A549 (cell line): ENCODE results near the gene TMEM52B. TPM values are rescaled to one million over a fixed set of nuclear protein-coding genes. Genes with fewer than 3 reads are reported as not detected.

Experiments used
- ATAC-seq, 2 experiments: fragments of 200-7000 bp in 1 of 2; fragments of >200 bp in 1 of 2; cut with Nextera tagmentation in 1 of 2; cut with Tn5 transposase in 1 of 2; 3 replicates each; pipeline versions ENCODE4 v1.8.0 to v1.9.1; 2018 to 2020; ENCODE audit warnings: mild to moderate bottlenecking in 1 of 2, moderate library complexity in 1 of 2
- CTCF ChIA-PET: fragments of 300-600 bp; sonication (Branson Sonifier 250); formaldehyde crosslinking; extraction: SDS; loops from one replicate; lab custom pipeline; 2021; ENCODE audit warnings: antibody characterized with exemption, inconsistent platforms; lab: Yijun Ruan, JAX
- POLR2A ChIA-PET: fragments of 350-600 bp; formaldehyde crosslinking; extraction: SDS; loops from one replicate; lab custom pipeline; 2021; ENCODE audit warnings: antibody characterized with exemption, inconsistent platforms; lab: Yijun Ruan, JAX
- DNase-seq, 2 experiments: peaks; one replicate each; pipeline versions ENCODE4 v3.0.0 to v3.0.0-alpha.2; 2011 to 2016; ENCODE audit warnings: low read depth in 1 of 2, low spot score in 1 of 2
- FAIRE-seq: peaks from 2 replicates; lab custom pipeline; 2011; peaks lifted over from hg19 to GRCh38; lab: Jason Lieb, UNC
- H3K27ac ChIP-seq, 2 experiments: fragments of >200 bp; sonication (Bioruptor Twin); formaldehyde crosslinking; 3 replicates each; pipeline ENCODE4 v1.5.1; 2016 to 2017
- H3K4me1 ChIP-seq: fragments of >200 bp; sonication (Bioruptor Twin); formaldehyde crosslinking; 3 replicates; pipeline ENCODE4 v1.6.1; 2016
- H3K4me2 ChIP-seq: fragments of >200 bp; sonication (Bioruptor Twin); formaldehyde crosslinking; 3 replicates; pipeline ENCODE4 v1.6.1; 2016
- H3K4me3 ChIP-seq: fragments of >200 bp; sonication (Bioruptor Twin); formaldehyde crosslinking; 3 replicates; pipeline ENCODE4 v1.5.1; 2016
- H3K9me3 ChIP-seq: fragments of >200 bp; sonication (Bioruptor Twin); formaldehyde crosslinking; 3 replicates; pipeline ENCODE4 v1.6.1; 2016
- ATOH8 ChIP-seq: fragments of 250-450 bp; sonication (Bioruptor Pico); IDR thresholded peaks from 2 replicates; pipeline ENCODE4 v1.5.0; 2020; ENCODE audit warnings: low read depth, mild to moderate bottlenecking, moderate library complexity
- CBX2 ChIP-seq: fragments of 200-600 bp; sonication (generic); IDR thresholded peaks from 2 replicates; pipeline ENCODE4 v1.6.1; 2016; ENCODE audit warnings: low read depth, mild to moderate bottlenecking, borderline replicate concordance
- CHD4 ChIP-seq: fragments of 200-600 bp; sonication (generic); IDR thresholded peaks from 2 replicates; pipeline ENCODE4 v1.6.1; 2016; ENCODE audit warnings: antibody characterized with exemption, mild to moderate bottlenecking, borderline replicate concordance
- CTCF ChIP-seq: fragments of >200 bp; sonication (Bioruptor Twin); formaldehyde crosslinking; IDR thresholded peaks from 3 replicates; pipeline ENCODE4 v1.5.1; 2016
- EHF ChIP-seq: fragments of 250-450 bp; sonication (Bioruptor Pico); IDR thresholded peaks from 2 replicates; pipeline ENCODE4 v1.5.0; 2020; ENCODE audit warnings: mild to moderate bottlenecking
- FOSB ChIP-seq: fragments of 250-450 bp; sonication (Bioruptor Pico); IDR thresholded peaks from 2 replicates; pipeline ENCODE4 v1.5.0; 2020; ENCODE audit warnings: mild to moderate bottlenecking, moderate library complexity
- GATA3 ChIP-seq: IDR thresholded peaks from 2 replicates; pipeline ENCODE4 v1.6.1; 2012; ENCODE audit warnings: borderline replicate concordance
- HDAC2 ChIP-seq: fragments of 200-600 bp; sonication (generic); IDR thresholded peaks from 2 replicates; pipeline ENCODE4 v1.6.1; 2016
- HOXB13 ChIP-seq: fragments of 250-450 bp; sonication (Bioruptor Pico); IDR thresholded peaks from 2 replicates; pipeline ENCODE4 v1.5.0; 2020; ENCODE audit warnings: low read depth, mild to moderate bottlenecking, moderate library complexity
- JUN ChIP-seq, 2 experiments: fragments of >200 bp; sonication (Bioruptor Twin); formaldehyde crosslinking; IDR thresholded peaks; 2 replicates in 1 of 2; 3 replicates in 1 of 2; pipeline ENCODE4 v1.6.1; 2016 to 2017
- JUNB ChIP-seq: fragments of >200 bp; sonication (Bioruptor Twin); formaldehyde crosslinking; IDR thresholded peaks from 2 replicates; pipeline ENCODE4 v1.6.1; 2016
- KDM1A ChIP-seq: fragments of 200-600 bp; sonication (generic); IDR thresholded peaks from 2 replicates; pipeline ENCODE4 v1.6.1; 2016; ENCODE audit warnings: low read depth, mild to moderate bottlenecking
- MAX ChIP-seq: IDR thresholded peaks from 2 replicates; pipeline ENCODE4 v1.6.1; 2012
- MAZ ChIP-seq: fragments of 150-350 bp; IDR thresholded peaks from 2 replicates; pipeline ENCODE4 v1.6.1; 2014; ENCODE audit warnings: antibody characterized with exemption, low read depth, low read length, borderline replicate concordance
- NPAS2 ChIP-seq: fragments of 250-450 bp; sonication (Bioruptor Pico); IDR thresholded peaks from 2 replicates; pipeline ENCODE4 v1.8.0; 2022; ENCODE audit warnings: mild to moderate bottlenecking, moderate library complexity, borderline replicate concordance
- RCOR1 ChIP-seq: fragments of 150-350 bp; IDR thresholded peaks from 2 replicates; pipeline ENCODE4 v1.6.1; 2014; ENCODE audit warnings: antibody characterized with exemption, low read length, low read depth
- REST ChIP-seq: fragments of 200-600 bp; sonication (generic); IDR thresholded peaks from 2 replicates; pipeline ENCODE4 v1.6.1; 2016; ENCODE audit warnings: antibody characterized with exemption, mild to moderate bottlenecking, moderate library complexity
- SMC3 ChIP-seq: fragments of >200 bp; sonication (Bioruptor Twin); formaldehyde crosslinking; IDR thresholded peaks from 3 replicates; pipeline ENCODE4 v1.6.1; 2018; ENCODE audit warnings: inconsistent platforms
- TP53 ChIP-seq: fragments of 250-450 bp; sonication (Bioruptor Pico); IDR thresholded peaks from 2 replicates; pipeline ENCODE4 v1.5.0; 2021; ENCODE audit warnings: mild to moderate bottlenecking, moderate library complexity
- USF2 ChIP-seq: fragments of 450-650 bp; IDR thresholded peaks from 2 replicates; pipeline ENCODE4 v1.6.1; 2014; ENCODE audit warnings: antibody characterized with exemption
- WGBS: methylation state at CpG from one replicate; pipeline ENCODE4 v1.1.6; 2017; ENCODE audit errors: missing lambda C conversion rate; 5-methylcytosine and 5-hydroxymethylcytosine counted together
- polyA plus RNA-seq, 4 experiments: library from polyadenylated mRNA; depleted of rRNA in 3 of 4; stranded (reverse); fragments of >200 nt; fragmentation: RNase III in 1 of 4; extraction: RNeasy Plus Mini Kit Qiagen cat#74134 plus additional on column Dnase treatment in 1 of 4; gene quantifications; 2 replicates in 3 of 4; 3 replicates in 1 of 4; pipeline ENCODE4 v1.2.3, GENCODE V29; 2011 to 2017

The TMEM52B gene
- polyA plus RNA-seq, 2 of the 4 experiments (the other 2 are of a cell fraction), result 0.08 to 0.39 TPM

DNA sequence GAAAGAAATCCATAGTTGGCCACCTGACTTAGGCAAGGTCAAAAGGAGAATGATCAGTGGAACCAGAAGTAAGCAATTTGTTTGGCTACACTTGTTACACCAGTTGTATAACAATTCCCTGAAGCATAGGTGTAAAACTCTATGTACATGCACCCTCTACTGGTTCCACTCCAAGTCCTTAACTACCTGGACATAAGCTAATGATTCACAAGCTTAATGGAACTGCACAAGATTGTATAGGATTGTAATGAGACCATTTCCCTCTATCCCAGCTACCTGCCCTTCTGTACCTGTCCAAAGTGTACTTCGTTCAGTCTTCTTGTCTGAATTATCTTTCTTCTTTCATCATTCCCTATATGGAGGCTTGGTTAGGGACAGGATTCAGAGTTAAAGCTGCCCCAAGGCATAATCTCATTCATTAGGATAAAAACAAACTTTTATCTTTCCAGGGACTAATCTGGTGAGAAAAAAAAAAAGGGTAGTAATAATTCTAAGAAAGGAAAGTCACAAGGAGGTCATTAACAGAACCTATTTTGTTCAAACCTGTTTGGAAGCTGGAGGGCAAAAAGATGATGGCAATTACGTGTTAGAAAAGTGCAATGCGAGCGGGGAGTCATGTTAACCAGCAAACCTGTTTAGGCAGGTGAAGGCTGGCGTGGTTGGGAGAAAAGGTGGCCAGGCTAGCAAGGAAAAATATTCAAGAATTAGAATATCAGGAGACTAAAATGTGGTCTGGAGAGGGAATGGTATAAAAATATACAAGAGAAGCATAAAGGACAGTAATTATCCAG lies 2.8 kb upstream of the TMEM52B start:
- ChIA-PET CTCF (interaction anchor here (0.9 to 1.9 kb wide), 4 partner anchors 12 to 23 kb away, joined by 3 to 7 read pairs (median 3); no protein-coding TSS in a partner anchor), POLR2A (no interaction called here)
- Histone ChIP-seq H3K9me3 (no peaks in the 10 kb centered on the region), H3K4me2 (no peak overlapping the region), H3K4me3 (no peak overlapping the region), H3K4me1 (0 out of 3 replicates have a peak, but pooled peaks cover 14% of the 10 kb centered on the region), H3K27ac (no peak overlapping the region)
- no peak for FAIRE-seq
- 52% methylated on average over 5 of the region's 5 CpGs for WGBS
- no peak for ATAC-seq
- TF ChIP-seq NPAS2 (CRISPR knock-in tag) (no peak), CBX2 (no peak), FOSB (no peak), RCOR1 (no peak), USF2 (no peak), JUN (IDR thresholded peaks at IDR 0.05) (no peak), HOXB13 (no peak), CHD4 (no peak), REST (no peak), MAZ (no peak), HDAC2 (no peak), TP53 (CRISPR knock-in tag) (no peak), KDM1A (no peak), CTCF (no peak), EHF (CRISPR knock-in tag) (no peak), SMC3 (no peak), ATOH8 (CRISPR knock-in tag) (no peak), MAX (no peak), JUNB (no peak)
- no peak for DNase-seq

DNA sequence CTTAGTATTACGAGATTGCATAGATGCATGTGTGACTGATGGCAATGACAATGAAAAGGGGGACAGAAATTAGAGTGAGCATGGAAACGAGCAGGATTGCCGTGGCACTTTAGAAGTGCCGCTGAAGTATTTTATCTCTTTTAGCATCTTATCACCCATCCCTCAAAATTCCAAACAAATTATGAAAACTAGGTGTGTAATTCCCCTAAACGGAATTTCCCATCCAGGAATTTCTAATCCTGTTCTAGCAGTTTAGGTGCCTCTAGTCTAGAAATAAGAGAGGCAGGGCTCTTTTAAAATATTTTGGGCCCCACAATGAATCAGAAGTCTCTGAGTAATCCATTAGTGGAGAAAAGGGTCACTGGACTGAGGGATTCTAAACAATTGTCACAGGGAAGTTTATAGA lies 947 bp downstream of the TMEM52B start:
- WGBS, result 28% methylated on average over 5 of the region's 5 CpGs
- ChIA-PET CTCF (no interaction called here), POLR2A (no interaction called here)
- Histone ChIP-seq H3K27ac (no peak overlapping the region), H3K4me1 (peaks cover 29% of the 10 kb centered on the region), H3K9me3 (no peaks in the 10 kb centered on the region), H3K4me3 (no peak overlapping the region), H3K4me2 (0 out of 3 replicates have a peak overlapping the region, but pooled peaks have one; percentile 2)
- FAIRE-seq (no peak), DNase-seq (no peak), ATAC-seq (no peak; a peak in 1 of 6 replicates)
- peak; percentile 23; the same call in 1 of the 2 replicates for TF ChIP-seq GATA3
- no peak for TF ChIP-seq CHD4
